ENCODE results near the gene DUSP15.

DUSP15 gene

GRCh38 chr20:31840906-31841816 lies 29.2 kb downstream of the DUSP15 start:
- TF ChIP-seq CTCF (IDR thresholded peaks at IDR 0.05; ENCODE audit: low read depth, low read length, missing control alignments) = no peak
- no peak overlapping the region for H3K4me3 ChIP-seq (ENCODE audit: low read depth, low read length)
- DNase-seq (ENCODE audit: low read depth) = no peak

- H3K4me3 ChIP-seq (ENCODE audit: low read depth, low read length) = no peak overlapping the region
- no peak for TF ChIP-seq CTCF (IDR thresholded peaks at IDR 0.05; ENCODE audit: low read depth, low read length, missing control alignments)
- no peak for DNase-seq (ENCODE audit: low read depth)
Measured at GRCh38 chr20:31839782-31840487, 30.4 kb downstream of the DUSP15 start.

- no peak for DNase-seq (ENCODE audit: low read depth)
- no peak overlapping the region for H3K4me3 ChIP-seq (ENCODE audit: low read depth, low read length)
- no peak for TF ChIP-seq CTCF (IDR thresholded peaks at IDR 0.05; ENCODE audit: low read depth, low read length, missing control alignments)
Measured at GRCh38 chr20:31838646-31839292, 31.6 kb downstream of the DUSP15 start.

- TF ChIP-seq CTCF (IDR thresholded peaks at IDR 0.05; ENCODE audit: low read depth, low read length, missing control alignments) = no peak
- no peak for DNase-seq (ENCODE audit: low read depth)
- H3K4me3 ChIP-seq (ENCODE audit: low read depth, low read length) = no peak overlapping the region
Measured at GRCh38 chr20:31837896-31838397, 32.4 kb downstream of the DUSP15 start.

GRCh38 chr20:31836853-31837608 lies 33.3 kb downstream of the DUSP15 start:
- H3K4me3 ChIP-seq (ENCODE audit: low read depth, low read length) = no peak overlapping the region
- DNase-seq (ENCODE audit: low read depth) = no peak
- TF ChIP-seq CTCF (IDR thresholded peaks at IDR 0.05; ENCODE audit: low read depth, low read length, missing control alignments) = no peak
